Endothelial cell of umbilical vein (primary cell): Measurements from ENCODE around the gene SYT2. TPM values are rescaled to one million over a fixed set of nuclear protein-coding genes. Genes with fewer than 3 reads are reported as not detected.
"Not testable (repeated sequence)": the region's sequence is repeated elsewhere in the genome, so short reads cannot be mapped to it uniquely, and the experiment has no call there.

ENCODE experiments used
- BruUV-seq: library from RNA; stranded (reverse); fragments of 400-500 nt; replicated peaks from 2 replicates; lab custom pipeline; 2021; lab: Mats Ljungman, UMichigan
- CTCF ChIA-PET: fragments of 300-600, 350-600 bp; sonication (Branson Sonifier 250); formaldehyde crosslinking; loops from one replicate; lab custom pipeline; 2021; ENCODE audit warnings: antibody characterized with exemption, inconsistent platforms; lab: Charles Lee
- POLR2A ChIA-PET: fragments of 300-600, 350-600 bp; sonication (Branson Sonifier 250); formaldehyde crosslinking; loops from one replicate; lab custom pipeline; 2021; ENCODE audit warnings: antibody characterized with exemption, inconsistent platforms; lab: Charles Lee
- DNase-seq: peaks from one replicate; pipeline ENCODE4 v3.0.0-alpha.2; 2011; ENCODE audit warnings: low read depth, low spot score
- FAIRE-seq: peaks from 2 replicates; lab custom pipeline; 2011; peaks lifted over from hg19 to GRCh38; lab: Jason Lieb, UNC
- H2AFZ ChIP-seq: 2 replicates; pipeline ENCODE4 v1.6.0; 2012; ENCODE audit warnings: low read depth, low read length, control low read depth, inconsistent platforms
- H3K27ac ChIP-seq: 2 replicates; pipeline ENCODE4 v1.5.1; 2011; ENCODE audit warnings: low read depth, mild to moderate bottlenecking, control low read depth, low read length, moderate library complexity; ENCODE audit not compliant: insufficient read depth
- H3K27me3 ChIP-seq, 2 experiments: 2 replicates each; pipeline versions ENCODE4 v1.6.0 to v1.6.1; 2011; ENCODE audit warnings: low read length in 2 of 2, mixed read lengths in 1 of 2; ENCODE audit not compliant: control insufficient read depth in 2 of 2, insufficient read depth in 2 of 2
- H3K36me3 ChIP-seq, 2 experiments: 2 replicates in 1 of 2; 3 replicates in 1 of 2; pipeline ENCODE4 v1.5.1; 2011; ENCODE audit warnings: low read length in 2 of 2, mild to moderate bottlenecking in 1 of 2, moderate library complexity in 1 of 2; ENCODE audit not compliant: control insufficient read depth in 2 of 2, insufficient read depth in 2 of 2; ENCODE audit errors: extremely low read depth in 1 of 2
- H3K4me1 ChIP-seq: 3 replicates; pipeline ENCODE4 v1.5.1; 2011; ENCODE audit warnings: mild to moderate bottlenecking, low read length; ENCODE audit not compliant: control insufficient read depth, insufficient read depth; ENCODE audit errors: extremely low read depth
- H3K4me2 ChIP-seq: 2 replicates; pipeline ENCODE4 v1.6.1; 2011; ENCODE audit warnings: low read length, control low read depth, mixed read lengths; ENCODE audit not compliant: insufficient read depth
- H3K4me3 ChIP-seq, 3 experiments: fragments of 200-600 bp in 1 of 3; sonication (generic), shearing (Covaris generic) in 1 of 3; replicated peaks in 1 of 3; 2 replicates each; pipeline ENCODE4 v1.5.1; 2011 to 2016; ENCODE audit warnings: control low read depth in 3 of 3, low read length in 3 of 3, mild to moderate bottlenecking in 2 of 3, inconsistent platforms in 1 of 3, low read depth in 1 of 3, moderate library complexity in 1 of 3; ENCODE audit not compliant: insufficient read depth in 1 of 3
- H3K79me2 ChIP-seq: 2 replicates; pipeline ENCODE4 v1.6.0; 2012; ENCODE audit warnings: low read length, inconsistent platforms; ENCODE audit not compliant: control insufficient read depth, insufficient read depth
- H3K9ac ChIP-seq: replicated peaks from 2 replicates; pipeline ENCODE3; 2011; ENCODE audit warnings: low read length, control low read depth; ENCODE audit not compliant: insufficient read depth; ENCODE audit errors: extremely low read depth
- H3K9me1 ChIP-seq: replicated peaks from 3 replicates; pipeline ENCODE4 v1.6.0; 2011; ENCODE audit warnings: mild to moderate bottlenecking, low read length; ENCODE audit not compliant: control insufficient read depth, insufficient read depth; ENCODE audit errors: extremely low read depth
- H3K9me3 ChIP-seq: replicated peaks from 2 replicates; pipeline ENCODE4 v1.5.1; 2012; ENCODE audit warnings: low read length, inconsistent platforms; ENCODE audit not compliant: control insufficient read depth, insufficient read depth
- H4K20me1 ChIP-seq: replicated peaks from 2 replicates; pipeline ENCODE3; 2011; ENCODE audit warnings: mild to moderate bottlenecking, low read length; ENCODE audit not compliant: control insufficient read depth, insufficient read depth; ENCODE audit errors: extremely low read depth
- CTCF ChIP-seq, 2 donors: IDR thresholded peaks; 1 replicate in 1 of 2; 2 replicates in 1 of 2; pipeline ENCODE4 v1.5.1; 2011; ENCODE audit warnings: low read length in 2 of 2, mild to moderate bottlenecking in 2 of 2, moderate library complexity in 2 of 2, control low read depth in 1 of 2, inconsistent platforms in 1 of 2, low read depth in 1 of 2; ENCODE audit not compliant: insufficient read depth in 1 of 2; ENCODE audit errors: extremely low read depth in 1 of 2
- EZH2 ChIP-seq: IDR thresholded peaks from 2 replicates; pipeline ENCODE4 v1.6.1; 2012; ENCODE audit warnings: borderline replicate concordance, low read depth, mild to moderate bottlenecking, moderate library complexity, low read length, inconsistent platforms; ENCODE audit not compliant: severe bottlenecking
- GATA2 ChIP-seq: IDR thresholded peaks from 2 replicates; pipeline ENCODE4 v1.7.0; 2011; ENCODE audit warnings: low read depth, mild to moderate bottlenecking, moderate library complexity, mixed read lengths, low read length; ENCODE audit not compliant: insufficient read length, insufficient read depth
- JUN ChIP-seq: IDR thresholded peaks from 2 replicates; pipeline ENCODE4 v1.6.1; 2011; ENCODE audit warnings: borderline replicate concordance, low read depth; ENCODE audit not compliant: insufficient read length, insufficient read depth
- MAX ChIP-seq: IDR thresholded peaks from 2 replicates; pipeline ENCODE4 v1.6.1; 2011; ENCODE audit not compliant: insufficient read depth, insufficient read length
- MYC ChIP-seq: IDR thresholded peaks from one replicate; pipeline ENCODE4 v1.6.1; 2011; ENCODE audit warnings: mild to moderate bottlenecking, low read depth, low read length
- POLR2A ChIP-seq: IDR thresholded peaks from 2 replicates; pipeline ENCODE4 v1.6.1; 2012; ENCODE audit warnings: low read depth, mild to moderate bottlenecking, control low read depth, low read length
- dilution Hi-C: fragments of 300-500 bp; cut with MboI; formaldehyde crosslinking; loops from one replicate; pipeline ENCODE4 v1.15.0; 2019; ENCODE audit warnings: low sequenced_read_pairs; ENCODE audit not compliant: extremely low pct_ligation_motif_present
- intact Hi-C: fragments of 100-400 bp; cut with micrococcal nuclease; formaldehyde crosslinking; loops from one replicate; pipeline ENCODE4 v1.10.0; 2022
- polyA plus RNA-seq, 4 experiments: library from polyadenylated mRNA; depleted of rRNA in 3 of 4; stranded (reverse) in 3 of 4; unstranded in 1 of 4; fragments of >200 nt; gene quantifications; 2 replicates each; pipeline versions ENCODE4 v1.2.1 to v1.2.3, GENCODE V29; 2011 to 2012; ENCODE audit warnings: missing spikeins in 1 of 4
- total RNA-seq: library from RNA; stranded (reverse); gene quantifications from 2 replicates; pipeline ENCODE4 v1.2.3, GENCODE V29; 2021

SYT2 gene
- total and polyA plus RNA-seq, 2 donors (not counting 3 experiments of a cell fraction or from before 2014, with no cell fraction given) = not detected

GRCh38 chr1:202627841-202628565 lies 82.3 kb downstream of the SYT2 start:
- BruUV-seq = no TSS peak
- Histone ChIP-seq H3K4me1 (no peaks in the 10 kb centered on the region), H3K27ac (no peak overlapping the region), H3K4me2 (no peak overlapping the region), H3K9me3 (no peaks in the 10 kb centered on the region), H3K9ac (no peak overlapping the region), H2AFZ (no peak overlapping the region), H3K36me3 (no peaks in the 10 kb centered on the region), H3K79me2 (no peaks in the 10 kb centered on the region), H3K9me1 (no peaks in the 10 kb centered on the region), H3K4me3 (no peak overlapping the region), H4K20me1 (no peaks in the 10 kb centered on the region), H3K27me3 (peaks cover 0 to 3% of the 10 kb centered on the region in 2 experiments)
- ChIA-PET POLR2A (no interaction called here), CTCF (interaction anchor here (1.5 to 1.7 kb wide), 2 partner anchors 28 to 92 kb away, joined by 3 to 5 read pairs; no protein-coding TSS in a partner anchor)
- intact Hi-C loops (no loop called here), dilution Hi-C loops (no loop called here)
- DNase-seq (no peak), FAIRE-seq (no peak)
- TF ChIP-seq MAX (no peak), POLR2A (no peak), JUN (no peak), MYC (no peak), CTCF (IDR thresholded peaks at IDR 0.05; ENCODE audit: extremely low read depth in 1 of 2, insufficient read depth in 1 of 2, low read depth in 1 of 2, low read length in 2 of 2) (no peak), EZH2 (no peak), GATA2 (no peak)

- H3K4me1 ChIP-seq, H2AFZ ChIP-seq, dilution Hi-C loops, H3K27ac ChIP-seq, H3K9me3 ChIP-seq, H3K27me3 ChIP-seq, H3K36me3 ChIP-seq, DNase-seq, intact Hi-C loops, FAIRE-seq, H3K79me2 ChIP-seq, H4K20me1 ChIP-seq, H3K9me1 ChIP-seq, POLR2A ChIA-PET, H3K9ac ChIP-seq, BruUV-seq, H3K4me3 ChIP-seq, H3K4me2 ChIP-seq: not testable (repeated sequence)
- CTCF ChIA-PET = interaction anchor here (1.2 to 2.3 kb wide), 3 partner anchors 93 to 163 kb away, joined by 5 to 23 read pairs (median 5); no protein-coding TSS in a partner anchor
These were observed 83.2 kb downstream of the SYT2 start for GRCh38 chr1:202627036-202627435.
